H1 (cell line): Measurements from ENCODE around the gene IFITM2. TPM values are rescaled to one million over a fixed set of nuclear protein-coding genes. Genes with fewer than 3 reads are reported as not detected.

Experiments used
- CTCF ChIA-PET: fragments of 300-600 bp; sonication (Branson Sonifier 250); formaldehyde crosslinking; loops from one replicate; lab custom pipeline; 2021; ENCODE audit not compliant: partially characterized antibody; lab: Charles Lee
- POLR2A ChIA-PET: fragments of 300-600 bp; sonication (Branson Sonifier 250); formaldehyde crosslinking; loops from one replicate; lab custom pipeline; 2021; ENCODE audit warnings: inconsistent platforms; ENCODE audit not compliant: partially characterized antibody; lab: Charles Lee
- DNase-seq, 2 experiments: peaks; one replicate each; pipeline versions ENCODE4 v3.0.0 to v3.0.0-alpha.2; 2010 to 2022; ENCODE audit warnings: low spot score in 2 of 2, low read depth in 1 of 2, mixed read lengths in 1 of 2
- FAIRE-seq: peaks from 2 replicates; lab custom pipeline; 2011; peaks lifted over from hg19 to GRCh38; lab: Jason Lieb, UNC
- H2AFZ ChIP-seq: 2 replicates; pipeline ENCODE4 v1.8.1; 2012; ENCODE audit warnings: low read length, inconsistent platforms
- H2AK5ac ChIP-seq: 2 replicates; pipeline ENCODE4 v1.6.1; 2013; ENCODE audit warnings: low read depth, low read length
- H2BK120ac ChIP-seq: replicated peaks from 2 replicates; pipeline ENCODE3; 2013; ENCODE audit warnings: low read depth, low read length, inconsistent platforms
- H2BK12ac ChIP-seq: 2 replicates; pipeline ENCODE4 v1.6.1; 2013; ENCODE audit warnings: low read depth, low read length
- H2BK15ac ChIP-seq: 2 replicates; pipeline ENCODE4 v1.6.1; 2013; ENCODE audit warnings: low read length
- H2BK20ac ChIP-seq: 2 replicates; pipeline ENCODE4 v1.6.1; 2013; ENCODE audit warnings: low read length
- H2BK5ac ChIP-seq: 2 replicates; pipeline ENCODE4 v1.6.1; 2013; ENCODE audit warnings: low read depth, low read length
- H3K14ac ChIP-seq: 2 replicates; pipeline ENCODE4 v1.6.1; 2013; ENCODE audit warnings: inconsistent platforms; ENCODE audit not compliant: insufficient read length
- H3K18ac ChIP-seq: 2 replicates; pipeline ENCODE4 v1.6.1; 2013; ENCODE audit warnings: low read length; ENCODE audit errors: extremely low read depth
- H3K23ac ChIP-seq: 2 replicates; pipeline ENCODE4 v1.6.1; 2013; ENCODE audit warnings: inconsistent platforms; ENCODE audit not compliant: insufficient read length
- H3K23me2 ChIP-seq: 2 replicates; pipeline ENCODE4 v1.6.1; 2013; ENCODE audit warnings: low read depth, low read length
- H3K27ac ChIP-seq: 2 replicates; pipeline ENCODE4 v1.6.1; 2011; ENCODE audit warnings: low read depth, low read length, inconsistent platforms
- H3K27me3 ChIP-seq, 4 experiments: replicated peaks in 1 of 4; 1 replicate in 1 of 4; 2 replicates in 3 of 4; pipeline versions ENCODE4 v1.6.1 to v1.8.1; 2011 to 2013; ENCODE audit warnings: low read length in 3 of 4, mild to moderate bottlenecking in 3 of 4, inconsistent platforms in 2 of 4, mixed read lengths in 2 of 4, moderate library complexity in 1 of 4; ENCODE audit not compliant: control insufficient read depth in 3 of 4, insufficient read depth in 3 of 4; ENCODE audit errors: extremely low read depth in 1 of 4
- H3K36me3 ChIP-seq, 4 experiments: 2 replicates each; pipeline versions ENCODE4 v1.6.1 to v1.8.1; 2011 to 2013; ENCODE audit warnings: mild to moderate bottlenecking in 4 of 4, low read length in 3 of 4, moderate library complexity in 2 of 4, control low read depth in 1 of 4, inconsistent platforms in 1 of 4; ENCODE audit not compliant: insufficient read depth in 4 of 4, control insufficient read depth in 2 of 4
- H3K4ac ChIP-seq: replicated peaks from 2 replicates; pipeline ENCODE3; 2013; ENCODE audit warnings: low read length, low read depth, mixed read lengths, inconsistent platforms; ENCODE audit not compliant: insufficient read length
- H3K4me1 ChIP-seq, 4 experiments: replicated peaks in 1 of 4; 1 replicate in 1 of 4; 2 replicates in 3 of 4; pipeline versions ENCODE4 v1.6.1 to v1.8.1; 2011 to 2013; ENCODE audit warnings: low read length in 3 of 4, inconsistent platforms in 2 of 4, mixed read lengths in 1 of 4; ENCODE audit not compliant: insufficient read depth in 4 of 4, control insufficient read depth in 3 of 4
- H3K4me2 ChIP-seq, 2 experiments: 2 replicates each; pipeline versions ENCODE4 v1.6.1 to v1.8.1; 2011 to 2013; ENCODE audit warnings: low read depth in 2 of 2, low read length in 2 of 2, control low read depth in 1 of 2, inconsistent platforms in 1 of 2, mild to moderate bottlenecking in 1 of 2; ENCODE audit not compliant: insufficient read depth in 1 of 2
- H3K4me3 ChIP-seq, 4 experiments: fragments of 200-600, 300-600 bp in 1 of 4; sonication (generic), shearing (Covaris generic), sonication (Bioruptor Twin) in 1 of 4; 2 replicates each; pipeline versions ENCODE4 v1.5.1 to v1.8.1; 2011 to 2016; ENCODE audit warnings: low read length in 4 of 4, low read depth in 3 of 4, control low read depth in 2 of 4, inconsistent platforms in 2 of 4, mild to moderate bottlenecking in 2 of 4, mixed read lengths in 1 of 4, moderate library complexity in 1 of 4; ENCODE audit not compliant: insufficient read depth in 2 of 4; ENCODE audit errors: extremely low read depth in 1 of 4
- H3K56ac ChIP-seq: replicated peaks from 2 replicates; pipeline ENCODE3; 2013; ENCODE audit warnings: low read depth, mild to moderate bottlenecking, mixed read lengths, low read length, inconsistent platforms; ENCODE audit not compliant: insufficient read length
- H3K79me1 ChIP-seq: 2 replicates; pipeline ENCODE4 v1.6.1; 2013; ENCODE audit warnings: low read depth, low read length, control low read depth
- H3K79me2 ChIP-seq, 2 experiments: 2 replicates each; pipeline versions ENCODE4 v1.6.1 to v1.8.1; 2012 to 2013; ENCODE audit warnings: low read length in 2 of 2, mild to moderate bottlenecking in 2 of 2, inconsistent platforms in 1 of 2; ENCODE audit not compliant: insufficient read depth in 2 of 2, control insufficient read depth in 1 of 2
- H3K9ac ChIP-seq, 4 experiments: replicated peaks in 1 of 4; 1 replicate in 1 of 4; 2 replicates in 3 of 4; pipeline versions ENCODE4 v1.6.1 to v1.8.1; 2011 to 2013; ENCODE audit warnings: low read depth in 3 of 4, low read length in 3 of 4, control low read depth in 2 of 4, mild to moderate bottlenecking in 2 of 4, moderate library complexity in 2 of 4, inconsistent platforms in 1 of 4; ENCODE audit errors: extremely low read depth in 1 of 4
- H3K9me3 ChIP-seq, 2 experiments: 2 replicates each; pipeline versions ENCODE4 v1.6.1 to v1.8.1; 2012 to 2013; ENCODE audit warnings: mild to moderate bottlenecking in 2 of 2, moderate library complexity in 2 of 2, control low read depth in 1 of 2, inconsistent platforms in 1 of 2, low read depth in 1 of 2, low read length in 1 of 2, mixed read lengths in 1 of 2; ENCODE audit not compliant: insufficient read depth in 2 of 2
- H4K20me1 ChIP-seq, 2 experiments: replicated peaks in 1 of 2; 2 replicates each; pipeline versions ENCODE3 to v1.8.1; 2011 to 2013; ENCODE audit warnings: inconsistent platforms in 2 of 2, low read length in 2 of 2, mild to moderate bottlenecking in 1 of 2; ENCODE audit not compliant: insufficient read depth in 2 of 2, control insufficient read depth in 1 of 2
- H4K5ac ChIP-seq: 2 replicates; pipeline ENCODE4 v1.6.1; 2013; ENCODE audit warnings: low read length, low read depth, mixed read lengths, inconsistent platforms; ENCODE audit not compliant: insufficient read length
- H4K8ac ChIP-seq: 2 replicates; pipeline ENCODE4 v1.8.0; 2013; ENCODE audit warnings: mild to moderate bottlenecking, moderate library complexity, low read length, inconsistent platforms; ENCODE audit not compliant: insufficient read depth; ENCODE audit errors: extremely low read depth
- H4K91ac ChIP-seq: replicated peaks from 2 replicates; pipeline ENCODE3; 2013; ENCODE audit warnings: low read length, mixed read lengths, inconsistent platforms; ENCODE audit not compliant: insufficient read length
- EGR1 ChIP-seq: IDR thresholded peaks from 2 replicates; pipeline ENCODE4 v1.6.1; 2011; ENCODE audit warnings: low read depth, low read length, borderline replicate concordance
- KDM4A ChIP-seq: IDR thresholded peaks from one replicate; pipeline ENCODE4 v1.7.1; 2012; ENCODE audit warnings: low read depth, mild to moderate bottlenecking, moderate library complexity, low read length, inconsistent platforms; ENCODE audit not compliant: severe bottlenecking
- RBBP5 ChIP-seq: IDR thresholded peaks from 2 replicates; pipeline ENCODE4 v1.7.1; 2012; ENCODE audit warnings: low read depth, mild to moderate bottlenecking, inconsistent platforms, low read length, moderate library complexity, borderline replicate concordance
- SIRT6 ChIP-seq: IDR thresholded peaks from one replicate; pipeline ENCODE4 v1.7.1; 2012; ENCODE audit warnings: low read length, inconsistent platforms
- TAF1 ChIP-seq: IDR thresholded peaks from 2 replicates; pipeline ENCODE4 v1.6.1; 2011; ENCODE audit warnings: mild to moderate bottlenecking, low read depth, low read length
- WGBS, 2 experiments: shearing (Covaris generic) in 1 of 2; methylation state at CpG; one replicate each; pipeline versions ENCODE4 v1.1.6 to v1.1.7; 2013 to 2015; ENCODE audit warnings: low lambda C conversion rate in 2 of 2, mixed read lengths in 2 of 2, inconsistent platforms in 1 of 2, low coverage in 1 of 2, missing lambda C conversion rate in 1 of 2; ENCODE audit not compliant: insufficient replicate concordance in 2 of 2, insufficient coverage in 1 of 2, insufficient read length in 1 of 2; ENCODE audit errors: extremely low coverage in 1 of 2, missing lambda C conversion rate in 1 of 2; 5-methylcytosine and 5-hydroxymethylcytosine counted together
- polyA plus RNA-seq, 7 experiments: library from polyadenylated mRNA; depleted of rRNA in 3 of 7; stranded (reverse) in 5 of 7; unstranded in 2 of 7; fragments of >200 nt in 5 of 7; fragments of 200-250 nt in 2 of 7; gene quantifications; 1 replicate in 5 of 7; 2 replicates in 1 of 7; 4 replicates in 1 of 7; pipeline versions ENCODE4 v1.2.1 to v1.2.3, GENCODE V29; 2011 to 2013; ENCODE audit warnings: missing spikeins in 2 of 7, mixed read lengths in 2 of 7
- total RNA-seq: library from RNA; stranded (reverse); fragmentation: NEBNext Ultra II Directional; extraction: Animal tissue kit (Norgen Biotek cat#: 25700); gene quantifications from 2 replicates; pipeline ENCODE4 v1.2.1, GENCODE V29; 2021
- TF ChIP-seq, protein P1 (sequence below): IDR thresholded peaks from 2 replicates; pipeline ENCODE4 v1.6.1; 2011; ENCODE audit warnings: low read length, improper control_type of control experiment
- TF ChIP-seq, protein P2 (sequence below): IDR thresholded peaks from 2 replicates; pipeline ENCODE4 v1.6.1; 2012; ENCODE audit warnings: inconsistent platforms

The IFITM2 gene
- total and polyA plus RNA-seq, 2 of the 8 experiments (the other 6 are each of a cell fraction or from before 2014, with no cell fraction given) = 399 to 764 TPM

DNA sequence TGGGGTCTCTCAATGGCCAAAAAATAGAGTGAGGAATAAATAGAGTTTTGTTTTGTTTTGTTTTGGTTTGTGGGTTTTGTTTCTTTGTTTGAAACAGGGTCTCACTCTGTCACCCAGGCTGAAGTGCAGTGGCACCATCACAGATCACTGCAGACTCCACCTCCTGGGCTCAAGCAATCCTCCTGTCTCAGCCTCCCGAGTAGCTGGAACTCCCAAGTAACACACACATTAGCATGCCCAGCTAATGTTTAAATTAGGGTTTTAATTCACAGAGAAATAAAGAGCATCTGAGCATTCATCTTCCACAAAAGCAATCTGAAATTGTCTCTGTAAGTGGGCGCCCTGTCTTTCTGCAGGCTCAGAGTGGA is 22.3 kb downstream of the IFITM2 start:
- Histone ChIP-seq H3K4me2 (no peak overlapping the region), H3K4me3 (no peak overlapping the region), H3K4ac (no peak overlapping the region), H2BK20ac (peak overlapping the region; percentile 4; the same call in 1 of the 2 replicates), H2BK12ac (no peak overlapping the region), H3K4me1 (peaks cover 3 to 20% (median 12%) of the 10 kb centered on the region in 4 experiments), H3K27me3 (no peaks in the 10 kb centered on the region), H2BK15ac (no peak overlapping the region), H3K9me3 (peaks cover 10 to 11% of the 10 kb centered on the region in 2 experiments; a peak in 3 of 4 replicates), H2AFZ (no peak overlapping the region), H4K20me1 (no peaks in the 10 kb centered on the region), H3K9ac (no peak overlapping the region), H4K8ac (no peak overlapping the region), H2BK120ac (no peak overlapping the region), H3K79me1 (no peaks in the 10 kb centered on the region), H4K5ac (no peak overlapping the region), H3K23me2 (no peaks in the 10 kb centered on the region), H2AK5ac (no peak overlapping the region), H4K91ac (no peak overlapping the region), H3K79me2 (no peaks in the 10 kb centered on the region), H3K23ac (no peak overlapping the region), H2BK5ac (no peak overlapping the region), H3K36me3 (no peaks in the 10 kb centered on the region), H3K14ac (no peak overlapping the region), H3K27ac (no peak overlapping the region), H3K18ac (no peak overlapping the region), H3K56ac (no peak overlapping the region)
- TF ChIP-seq EGR1 (no peak), KDM4A (no peak), RBBP5 (no peak), TAF1 (no peak), SIRT6 (no peak)
- TF ChIP-seq, protein P1, sequence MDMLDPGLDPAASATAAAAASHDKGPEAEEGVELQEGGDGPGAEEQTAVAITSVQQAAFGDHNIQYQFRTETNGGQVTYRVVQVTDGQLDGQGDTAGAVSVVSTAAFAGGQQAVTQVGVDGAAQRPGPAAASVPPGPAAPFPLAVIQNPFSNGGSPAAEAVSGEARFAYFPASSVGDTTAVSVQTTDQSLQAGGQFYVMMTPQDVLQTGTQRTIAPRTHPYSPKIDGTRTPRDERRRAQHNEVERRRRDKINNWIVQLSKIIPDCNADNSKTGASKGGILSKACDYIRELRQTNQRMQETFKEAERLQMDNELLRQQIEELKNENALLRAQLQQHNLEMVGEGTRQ = no peak
- TF ChIP-seq, protein P2, sequence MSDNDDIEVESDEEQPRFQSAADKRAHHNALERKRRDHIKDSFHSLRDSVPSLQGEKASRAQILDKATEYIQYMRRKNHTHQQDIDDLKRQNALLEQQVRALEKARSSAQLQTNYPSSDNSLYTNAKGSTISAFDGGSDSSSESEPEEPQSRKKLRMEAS = no peak
- 89% methylated on average over 2 of the region's 2 CpGs; no CpG with 5 or more reads in 1 of the 2 experiments for WGBS, 2 experiments
- ChIA-PET POLR2A (interaction anchor here (0.7 to 2.6 kb wide), 9 partner anchors 10 to 41 kb away, joined by 3 to 11 read pairs (median 3); partner anchors contain the start of gene PGGHG), CTCF (interaction anchor here (1.0 to 3.9 kb wide), 8 partner anchors 8 to 79 kb away, joined by 3 to 12 read pairs (median 6); no protein-coding TSS in a partner anchor)
- FAIRE-seq (no peak), DNase-seq (no peak)
